ENCODE data around the gene KLHL29.

KLHL29 gene

DNA sequence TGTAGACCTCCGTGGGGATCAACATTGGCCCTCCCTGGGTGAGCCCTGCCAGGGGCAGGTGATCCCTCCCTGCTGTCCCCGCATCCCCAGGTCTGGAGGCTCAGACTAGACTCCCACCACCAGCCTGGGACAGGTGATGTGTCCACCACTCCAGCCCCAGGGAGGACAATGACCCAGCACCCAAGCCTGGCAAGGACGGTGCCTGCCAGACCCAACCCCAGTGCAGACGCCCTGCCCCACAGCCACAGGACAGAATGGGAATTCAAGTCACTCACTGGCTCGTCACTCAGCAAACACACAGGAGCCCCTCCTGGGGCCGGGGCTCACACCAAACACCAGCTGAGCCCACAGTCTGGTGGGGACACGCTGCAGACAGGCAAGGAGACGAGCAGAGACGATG lies 302.2 kb downstream of the KLHL29 start:
- in situ Hi-C loops (cut with MboI; ENCODE audit: low sequenced_read_pairs), result no loop called here

- in situ Hi-C loops (cut with MboI; ENCODE audit: low sequenced_read_pairs), result no loop called here
Observed at GRCh38 chr2:23687713-23688112, 302.7 kb downstream of the KLHL29 start.

DNA sequence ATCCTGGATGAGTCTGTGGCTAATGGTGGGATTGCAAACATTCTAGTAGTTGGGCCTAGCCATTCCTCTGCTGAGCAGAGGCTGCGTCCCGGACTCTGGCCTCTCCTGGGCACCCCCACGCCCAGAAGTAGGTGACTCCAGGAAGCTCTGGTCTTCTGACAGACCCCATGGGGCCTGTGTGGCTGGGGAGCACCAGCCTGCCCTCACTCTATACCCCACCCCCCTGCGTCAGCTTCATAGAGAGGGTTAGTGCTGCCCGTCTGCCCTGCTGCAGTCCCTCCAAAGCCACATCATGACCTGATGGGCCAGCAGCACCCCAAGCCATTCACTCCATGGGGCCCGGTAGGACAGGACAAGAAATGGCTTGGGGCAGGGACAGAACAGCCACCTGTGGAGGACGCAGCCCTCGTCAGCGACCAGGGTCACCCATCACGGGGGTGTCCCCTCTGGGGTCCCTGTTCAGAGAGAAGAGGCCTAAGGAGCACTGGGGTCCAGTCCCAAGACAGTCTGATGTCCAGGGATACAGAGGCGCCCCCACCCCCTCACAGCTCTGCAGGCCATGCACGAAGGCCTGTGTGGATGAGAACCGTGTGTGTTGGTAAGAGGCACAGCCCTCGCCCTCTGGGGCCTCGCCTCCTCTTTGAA lies 303.6 kb downstream of the KLHL29 start:
- in situ Hi-C loops (cut with MboI; ENCODE audit: low sequenced_read_pairs), result no loop called here

GRCh38 chr2:23689131-23689700 lies 304.2 kb downstream of the KLHL29 start:
- in situ Hi-C loops (cut with MboI; ENCODE audit: low sequenced_read_pairs), result no loop called here

DNA sequence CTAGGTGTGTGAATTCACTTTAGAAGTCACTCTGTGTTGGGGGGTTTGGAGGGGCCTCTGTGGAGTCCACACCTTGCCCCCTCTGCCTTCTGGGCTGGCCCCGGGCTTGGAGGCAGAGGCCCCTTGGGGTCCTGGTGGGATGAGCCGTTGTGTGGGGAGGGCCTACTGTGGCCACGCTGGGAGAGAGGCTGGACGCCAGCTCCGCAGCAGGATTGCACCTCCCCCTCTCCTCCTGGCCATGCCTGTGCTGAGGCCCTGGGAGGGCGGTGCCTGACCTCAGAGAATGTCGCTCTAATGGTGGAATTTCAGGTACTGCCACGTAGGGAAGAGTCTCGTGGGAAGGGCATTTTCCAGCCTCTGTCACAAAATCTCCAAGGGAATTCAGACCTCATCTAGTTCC lies 304.9 kb downstream of the KLHL29 start:
- in situ Hi-C loops (cut with MboI; ENCODE audit: low sequenced_read_pairs), result no loop called here

- in situ Hi-C loops (cut with MboI; ENCODE audit: low sequenced_read_pairs), result no loop called here
Observed at GRCh38 chr2:23690421-23691105, 305.6 kb downstream of the KLHL29 start.

GRCh38 chr2:23691106-23691470 lies 306.1 kb downstream of the KLHL29 start:
- in situ Hi-C loops (cut with MboI; ENCODE audit: low sequenced_read_pairs), result no loop called here

- in situ Hi-C loops (cut with MboI; ENCODE audit: low sequenced_read_pairs), result no loop called here
Observed at GRCh38 chr2:23691565-23691964, 306.6 kb downstream of the KLHL29 start.

DNA sequence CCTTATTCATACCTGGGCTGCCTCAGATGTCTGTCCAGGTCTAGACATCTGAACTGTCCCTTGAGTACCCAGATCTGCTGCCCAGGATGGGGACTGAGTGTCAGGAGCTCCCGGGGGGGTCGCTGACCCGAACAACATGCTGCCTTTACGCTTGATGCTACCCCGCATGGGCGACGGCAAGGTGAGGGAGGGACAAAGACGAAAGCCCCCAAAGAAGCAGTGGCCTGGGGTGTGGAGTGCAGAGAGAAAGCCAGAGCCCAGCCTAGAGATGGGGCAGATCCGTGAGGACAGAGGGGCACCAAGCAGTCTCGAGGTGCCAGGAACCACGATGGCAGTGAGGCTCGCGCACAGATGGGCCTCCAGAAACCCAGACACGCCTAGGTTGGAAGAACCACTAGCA lies 307.3 kb downstream of the KLHL29 start:
- in situ Hi-C loops (cut with MboI; ENCODE audit: low sequenced_read_pairs), result no loop called here

GRCh38 chr2:23692851-23693605 lies 308.0 kb downstream of the KLHL29 start:
- in situ Hi-C loops (cut with MboI; ENCODE audit: low sequenced_read_pairs), result no loop called here

- in situ Hi-C loops (cut with MboI; ENCODE audit: low sequenced_read_pairs), result no loop called here
Observed at GRCh38 chr2:23693606-23693951, 308.6 kb downstream of the KLHL29 start.

GRCh38 chr2:23694058-23695045 lies 309.4 kb downstream of the KLHL29 start:
- in situ Hi-C loops (cut with MboI; ENCODE audit: low sequenced_read_pairs), result no loop called here

DNA sequence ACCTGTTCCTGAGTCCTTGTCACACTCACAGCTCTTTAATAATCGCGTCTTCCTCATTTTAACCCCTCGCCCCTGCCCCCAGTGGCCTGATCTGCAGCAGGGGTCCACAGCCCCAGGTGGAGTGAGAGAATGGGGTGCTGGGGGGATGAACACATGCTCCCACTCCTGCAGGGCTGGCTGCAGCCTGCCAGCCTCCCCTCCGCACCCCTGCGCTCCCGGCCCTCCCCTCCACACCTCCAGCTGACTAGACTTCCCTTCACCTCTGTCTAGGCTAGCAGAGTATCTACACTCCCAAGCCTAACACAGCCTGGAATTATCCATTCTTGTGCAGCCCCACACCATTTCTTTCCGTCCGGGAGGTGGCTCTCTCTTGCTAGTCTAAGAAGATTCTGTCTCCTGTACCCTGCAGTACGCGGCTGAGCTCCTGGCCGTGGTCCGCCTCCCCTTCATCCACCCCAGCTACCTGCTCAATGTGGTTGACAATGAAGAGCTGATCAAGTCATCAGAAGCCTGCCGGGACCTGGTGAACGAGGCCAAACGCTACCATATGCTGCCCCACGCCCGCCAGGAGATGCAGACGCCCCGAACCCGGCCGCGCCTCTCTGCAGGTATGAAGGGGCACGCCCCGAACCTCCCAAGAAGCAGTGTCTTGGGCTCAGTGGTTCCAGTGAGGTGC lies 310.4 kb downstream of the KLHL29 start:
- in situ Hi-C loops (cut with MboI; ENCODE audit: low sequenced_read_pairs), result no loop called here

- in situ Hi-C loops (cut with MboI; ENCODE audit: low sequenced_read_pairs), result no loop called here
Observed at GRCh38 chr2:23695890-23696751, 311.1 kb downstream of the KLHL29 start.

DNA sequence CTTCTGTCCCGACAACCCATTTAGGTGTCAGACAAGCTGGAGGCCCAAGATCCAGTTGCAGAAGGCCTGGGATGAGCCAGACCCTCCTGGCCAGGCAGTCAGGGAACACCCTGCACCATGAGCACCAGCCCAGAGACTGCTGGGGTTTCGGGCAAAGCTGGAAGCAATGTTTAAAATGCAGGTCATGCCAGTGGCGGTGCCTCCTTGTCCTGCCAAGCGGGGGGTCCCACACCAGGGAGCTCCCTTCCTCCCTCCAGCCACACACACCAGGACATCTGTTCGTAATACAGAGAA lies 311.7 kb downstream of the KLHL29 start:
- in situ Hi-C loops (cut with MboI; ENCODE audit: low sequenced_read_pairs), result no loop called here

DNA sequence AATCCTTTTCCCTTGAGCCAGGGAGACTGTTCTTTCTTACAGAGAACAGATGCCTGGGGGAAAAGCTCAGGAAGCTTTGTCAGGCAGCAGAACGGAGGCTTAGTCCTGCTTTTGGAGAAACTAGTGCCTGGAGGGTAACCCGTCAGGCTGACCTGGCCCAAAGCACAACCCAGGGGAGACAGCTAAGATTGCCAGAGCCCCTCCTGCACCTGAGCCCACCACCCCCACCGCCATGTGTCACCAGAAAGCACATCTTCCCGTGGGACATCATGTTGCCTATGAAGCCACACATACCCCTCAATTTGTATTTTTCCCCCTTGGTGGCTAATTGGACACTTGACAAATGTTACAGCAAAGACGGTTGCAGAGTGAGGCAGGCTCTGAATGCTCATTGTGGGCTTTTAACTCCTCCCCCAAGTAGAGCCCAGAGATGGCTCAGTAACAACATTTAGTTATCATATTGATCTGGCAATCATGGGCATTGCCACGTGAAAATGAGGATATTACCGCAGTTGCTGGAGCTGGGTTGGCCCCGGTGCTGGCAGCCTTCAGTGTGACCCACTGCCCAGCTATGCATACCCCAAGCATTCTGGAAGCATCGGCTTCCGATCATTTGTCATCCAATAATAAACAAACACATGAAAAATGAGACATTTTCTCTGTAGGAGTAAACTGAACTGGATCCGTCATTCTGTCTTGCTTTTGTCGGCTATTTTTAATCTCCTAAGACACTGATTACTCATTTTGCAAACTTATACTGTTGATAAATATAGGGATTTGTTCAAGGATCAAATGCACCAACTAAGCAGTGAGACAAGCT lies 312.5 kb downstream of the KLHL29 start:
- in situ Hi-C loops (cut with MboI; ENCODE audit: low sequenced_read_pairs), result no loop called here

DNA sequence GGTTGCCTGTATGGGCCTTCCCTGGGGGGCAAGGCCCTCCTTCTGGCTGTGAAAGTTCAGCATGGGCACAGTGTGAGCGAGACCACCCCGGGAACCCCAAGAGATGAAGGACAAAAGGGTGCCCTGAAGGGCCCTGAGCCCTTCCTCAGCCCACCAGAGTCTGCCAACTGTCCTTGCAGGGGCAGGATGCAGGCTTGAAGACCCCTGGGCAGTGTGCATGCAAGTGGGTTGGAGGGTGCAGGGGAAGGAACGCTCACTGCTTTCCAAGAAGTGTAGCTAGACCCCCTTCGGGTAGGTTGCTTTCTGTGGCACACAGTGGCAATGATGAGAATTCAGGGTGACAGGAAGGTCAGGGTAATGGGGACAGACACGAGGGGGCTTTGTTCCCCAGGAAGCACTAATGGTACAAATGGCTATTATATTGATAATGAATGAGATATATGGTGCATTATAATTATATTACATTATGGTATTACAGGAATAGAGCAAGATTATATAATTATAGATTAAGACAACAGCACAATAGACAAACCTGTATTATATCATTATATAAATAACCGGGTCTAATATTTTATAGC lies 313.2 kb downstream of the KLHL29 start:
- in situ Hi-C loops (cut with MboI; ENCODE audit: low sequenced_read_pairs), result no loop called here
